Stimulated activated CD8-positive, alpha-beta memory T cell treated with anti-CD3 and anti-CD28 coated beads, Interleukin-15, amount 100 ng/mL, for 48 hours (primary cell): ENCODE measurements around the gene LIMCH1.

Source experiments
- DNase-seq, 2 donors: peaks; one replicate each; pipeline ENCODE4 v3.0.0-alpha.2; 2020; ENCODE audit warnings: low read depth in 2 of 2

Gene LIMCH1

GRCh38 chr4:41569961-41570360 is 32.0 kb downstream of the LIMCH1 start:
- no peak for DNase-seq

GRCh38 chr4:41571422-41571821 is 33.5 kb downstream of the LIMCH1 start:
- DNase-seq = no peak

DNA sequence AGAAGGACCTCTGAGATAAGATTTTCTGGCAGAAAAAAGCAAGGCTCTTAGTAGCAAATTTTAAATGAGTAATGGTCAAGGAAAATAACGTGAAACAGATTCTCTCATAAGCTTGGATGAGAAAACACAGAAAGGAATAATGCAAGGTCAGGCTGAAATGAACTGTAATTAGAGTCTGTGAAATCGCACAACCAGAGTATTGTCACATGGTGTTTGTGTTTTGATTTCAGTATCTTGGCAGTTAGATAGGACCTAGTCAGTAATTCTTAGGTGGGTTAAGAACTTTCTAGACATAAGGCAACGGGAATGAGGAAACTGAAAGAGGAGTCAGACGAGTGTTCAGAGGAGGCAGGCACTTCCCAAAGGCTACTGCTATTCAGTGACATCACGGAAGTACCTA is 34.6 kb downstream of the LIMCH1 start:
- no peak for DNase-seq

DNA sequence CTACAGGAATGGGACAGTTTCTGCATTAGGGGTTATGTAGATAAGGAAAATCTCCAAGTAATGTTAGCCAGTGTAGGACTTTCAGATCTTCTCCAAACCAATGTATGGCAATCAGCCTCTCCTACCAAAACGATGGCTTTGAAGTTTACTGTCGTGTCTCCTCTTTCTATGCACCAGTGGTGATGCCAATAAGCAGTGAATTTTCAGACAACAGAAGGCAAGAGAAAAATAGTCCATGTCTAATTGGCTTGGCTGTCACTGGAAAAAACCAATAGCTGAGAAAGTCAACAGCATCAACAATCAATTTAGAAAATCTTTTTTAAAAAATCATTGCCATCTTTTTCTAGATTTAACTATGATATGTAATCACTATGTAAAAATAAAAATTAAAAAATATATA is 35.0 kb downstream of the LIMCH1 start:
- DNase-seq = no peak

GRCh38 chr4:41573502-41574001 is 35.6 kb downstream of the LIMCH1 start:
- no peak for DNase-seq

GRCh38 chr4:41575207-41575606 is 37.2 kb downstream of the LIMCH1 start:
- no peak for DNase-seq

DNA sequence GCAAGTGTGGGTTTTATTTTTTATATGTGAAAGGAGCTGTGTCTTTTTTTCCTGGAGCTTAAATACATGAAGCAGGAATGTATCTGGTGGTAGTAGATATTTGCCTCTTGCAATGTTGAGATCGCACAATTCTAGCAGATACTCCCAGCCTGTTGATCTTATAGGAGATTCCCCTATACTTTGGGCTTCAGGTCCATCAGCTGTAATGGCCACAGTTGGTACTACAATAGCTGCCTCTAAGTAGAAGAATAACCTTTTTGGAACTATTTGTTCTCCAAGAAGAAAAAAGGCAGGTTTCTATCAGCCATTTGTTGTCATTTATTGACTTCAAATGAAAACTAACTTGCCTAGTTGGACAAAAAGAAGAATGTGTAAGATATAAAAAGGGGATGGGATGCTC is 37.7 kb downstream of the LIMCH1 start:
- no peak for DNase-seq

GRCh38 chr4:41579043-41579442 is 41.1 kb downstream of the LIMCH1 start:
- no peak for DNase-seq

DNA sequence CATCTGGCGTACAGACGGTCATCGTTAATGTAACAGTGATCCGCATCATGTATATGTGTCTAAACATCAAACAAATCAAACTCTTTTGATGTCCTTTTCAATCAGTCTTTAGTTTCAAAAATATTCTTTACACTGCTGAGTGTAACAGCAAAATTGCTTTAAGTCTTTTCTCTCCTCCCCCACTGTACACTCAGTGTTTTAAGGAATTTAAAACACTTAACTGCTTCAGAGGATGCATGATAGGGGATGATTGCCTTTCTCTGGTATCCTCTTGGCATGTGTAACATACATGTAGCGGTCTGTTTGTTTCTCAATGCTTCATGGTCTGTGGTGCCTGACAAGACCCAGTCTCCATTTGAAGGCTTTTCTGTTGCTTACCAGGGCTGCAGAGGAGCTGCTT is 41.6 kb downstream of the LIMCH1 start:
- no peak for DNase-seq

GRCh38 chr4:41580007-41580406 is 42.0 kb downstream of the LIMCH1 start:
- no peak for DNase-seq

- no peak for DNase-seq
Measured at GRCh38 chr4:41586675-41587225, 48.8 kb downstream of the LIMCH1 start.

- no peak for DNase-seq
Measured at GRCh38 chr4:41587286-41587685, 49.3 kb downstream of the LIMCH1 start.

GRCh38 chr4:41590591-41590990 is 52.6 kb downstream of the LIMCH1 start:
- no peak for DNase-seq

- no peak for DNase-seq
Measured at GRCh38 chr4:41594432-41594831, 56.5 kb downstream of the LIMCH1 start.

GRCh38 chr4:41597494-41597893 is 59.5 kb downstream of the LIMCH1 start:
- no peak for DNase-seq

DNA sequence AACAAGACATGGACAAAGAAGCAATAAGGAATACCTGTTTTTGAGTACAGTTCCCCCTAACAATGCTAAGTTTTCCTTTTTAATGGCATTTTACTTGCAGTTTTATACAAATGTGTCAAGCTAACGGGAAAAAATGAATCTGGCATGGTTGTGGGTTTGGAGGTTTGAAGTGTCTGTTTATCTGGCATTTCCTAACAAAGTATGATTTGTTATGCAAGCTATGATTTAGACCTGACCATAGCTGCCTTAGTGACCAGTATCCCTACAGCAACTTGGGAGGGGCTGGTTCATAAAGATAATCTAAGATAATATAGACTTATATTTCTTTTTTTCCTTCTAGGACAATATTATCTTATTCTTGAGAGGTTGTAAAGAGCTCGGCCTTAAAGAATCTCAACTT is 60.6 kb downstream of the LIMCH1 start:
- DNase-seq = no peak

DNA sequence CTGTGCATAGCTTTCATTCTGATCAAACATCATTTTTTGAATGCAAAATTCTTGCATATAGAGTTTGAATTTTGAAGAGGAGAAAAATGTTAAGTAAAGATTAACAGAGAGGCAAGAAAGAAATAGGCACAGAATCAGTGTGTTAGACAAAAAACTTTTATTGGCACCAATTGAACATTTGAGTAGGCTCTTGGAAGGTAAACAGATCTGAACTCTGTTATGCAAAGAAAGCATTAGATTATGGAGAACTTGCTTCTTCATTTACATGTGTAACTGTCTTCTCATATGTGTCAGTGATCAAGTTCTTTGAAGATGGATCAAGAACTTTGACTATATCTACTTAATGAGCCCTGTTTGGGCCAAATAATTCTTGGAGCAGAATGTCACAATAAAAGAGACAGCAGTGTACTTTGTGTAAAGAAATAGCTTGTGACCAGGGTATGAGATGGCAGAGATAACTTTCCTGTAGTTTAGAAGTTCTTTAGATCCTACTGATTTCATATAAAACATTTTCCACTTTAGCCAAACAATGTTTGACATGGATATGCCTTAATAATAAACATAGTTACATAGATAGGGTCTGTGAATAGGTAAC is 61.3 kb downstream of the LIMCH1 start:
- no peak for DNase-seq

- DNase-seq = no peak
Measured at GRCh38 chr4:41600243-41600912, 62.4 kb downstream of the LIMCH1 start.

- DNase-seq = no peak
Measured at GRCh38 chr4:41601025-41601424, 63.1 kb downstream of the LIMCH1 start.

GRCh38 chr4:41602113-41602512 is 64.2 kb downstream of the LIMCH1 start:
- DNase-seq = no peak

DNA sequence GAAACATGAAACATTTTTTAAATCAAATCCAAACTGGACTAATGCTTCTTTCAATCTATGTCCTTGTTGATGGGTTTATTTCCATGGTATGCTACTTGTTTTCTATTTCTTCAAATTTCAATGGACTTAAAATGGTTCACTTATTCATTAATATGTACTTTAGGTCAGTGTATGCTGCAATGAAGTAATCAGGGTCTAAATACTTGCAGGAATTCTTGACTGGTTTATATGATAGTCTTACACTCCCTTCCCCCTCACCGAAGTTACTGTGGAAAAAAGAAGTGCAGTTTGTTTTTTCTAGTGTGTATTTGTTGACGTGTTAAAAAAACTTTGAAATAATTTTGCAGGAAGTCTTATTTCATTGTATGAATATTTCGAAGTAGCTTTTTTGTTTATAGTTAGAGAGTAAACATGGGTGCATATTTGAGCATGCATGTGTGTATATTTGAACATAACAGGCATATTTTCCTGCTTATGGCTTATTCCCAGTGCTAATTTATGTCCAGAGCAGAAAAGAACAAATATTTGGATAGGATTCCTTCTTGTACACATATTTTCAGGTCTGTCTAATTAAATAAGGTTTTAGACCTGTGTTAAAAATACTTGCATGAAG is 65.0 kb downstream of the LIMCH1 start:
- no peak for DNase-seq

- no peak for DNase-seq
Measured at GRCh38 chr4:41609851-41610250, 71.9 kb downstream of the LIMCH1 start.

DNA sequence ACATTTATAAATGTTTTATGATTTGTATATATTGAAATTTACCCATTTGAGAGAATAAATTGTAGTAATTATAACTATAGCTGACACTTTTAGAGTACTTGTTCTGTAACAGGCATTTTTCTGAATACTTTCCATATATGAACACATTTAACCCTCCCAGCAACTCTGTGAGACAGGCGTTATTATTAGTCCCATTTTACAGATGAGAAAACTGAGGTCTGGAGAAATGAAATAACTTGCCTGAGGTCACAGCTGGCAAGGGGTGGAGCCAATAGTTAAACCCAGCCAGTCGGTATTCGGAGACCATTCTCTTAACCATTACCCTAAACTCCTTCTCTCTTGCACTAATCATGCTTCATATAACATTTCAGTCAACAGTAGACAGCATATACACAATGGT is 72.5 kb downstream of the LIMCH1 start:
- DNase-seq = no peak
